VCaP (cell line): Measurements from ENCODE around the gene ARL13B.

Experiments used
- H3K27ac ChIP-seq: fragments of 450-650 bp; 2 replicates; pipeline ENCODE4 v1.5.1; 2017
- CTCF ChIP-seq: fragments of 450-650 bp; conservative IDR thresholded peaks from 2 replicates; pipeline ENCODE4 v1.5.1; 2017; ENCODE audit warnings: mild to moderate bottlenecking, moderate library complexity

Gene ARL13B

GRCh38 chr3:94001827-94002495, 22.0 kb downstream of the ARL13B start:
- H3K27ac ChIP-seq: no peak overlapping the region
- no peak for TF ChIP-seq CTCF

GRCh38 chr3:94004301-94004910, 24.5 kb downstream of the ARL13B start:
- no peak overlapping the region for H3K27ac ChIP-seq
- peak; percentile 92 for TF ChIP-seq CTCF

DNA sequence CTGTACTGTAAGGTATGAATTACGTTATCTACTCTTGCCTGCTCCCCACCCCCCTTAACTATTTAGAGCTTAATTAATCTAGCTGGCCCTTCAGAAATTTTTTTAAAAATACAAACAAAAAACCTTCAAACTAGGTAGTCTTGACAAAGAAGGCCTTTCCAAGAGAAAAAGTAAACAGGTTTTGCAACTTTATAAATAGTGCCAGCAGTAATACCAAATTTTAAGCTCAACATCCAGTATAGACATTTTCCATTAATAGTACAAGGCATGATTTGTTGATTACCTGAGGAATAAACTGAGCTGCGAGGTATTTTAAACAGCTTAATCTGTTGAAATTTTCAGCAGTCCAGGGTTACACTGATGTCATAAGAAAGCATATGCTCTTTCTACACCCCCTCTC, 28.3 kb downstream of the ARL13B start:
- no peak overlapping the region for H3K27ac ChIP-seq

GRCh38 chr3:94009608-94010007, 29.7 kb downstream of the ARL13B start:
- no peak overlapping the region for H3K27ac ChIP-seq
- no peak for TF ChIP-seq CTCF

More for the DNA sequence above, 28.3 kb downstream of the ARL13B start:
- no peak for TF ChIP-seq CTCF

DNA sequence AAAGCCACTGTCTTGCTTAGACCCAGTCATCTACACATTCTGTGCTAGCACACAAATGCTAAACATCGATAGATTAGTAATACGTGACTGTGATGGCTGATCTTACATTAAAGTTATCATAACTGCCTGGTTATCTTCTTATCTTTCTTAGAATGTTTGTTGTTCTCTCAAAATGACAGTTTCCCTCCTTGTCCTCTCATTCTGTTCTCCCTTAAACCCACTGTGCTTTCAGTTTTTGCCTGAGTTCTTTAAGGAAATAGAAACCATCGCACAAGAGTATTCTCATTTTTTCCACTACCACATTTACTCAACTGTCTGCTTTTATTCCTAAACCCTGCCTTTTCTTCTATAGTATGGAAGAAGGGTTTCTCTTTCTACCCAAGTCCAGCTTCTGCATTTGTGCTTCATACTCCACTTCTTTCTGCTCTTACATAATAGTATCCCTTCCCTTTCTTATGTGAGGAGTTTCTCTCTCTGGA, 31.3 kb downstream of the ARL13B start:
- TF ChIP-seq CTCF: no peak

GRCh38 chr3:94012185-94012584, 32.2 kb downstream of the ARL13B start:
- TF ChIP-seq CTCF: no peak
- H3K27ac ChIP-seq: peak overlapping the region; percentile 43; the same call in 1 of the 2 replicates

More for the DNA sequence above, 31.3 kb downstream of the ARL13B start:
- H3K27ac ChIP-seq: peak overlapping the region; percentile 43

- TF ChIP-seq CTCF: no peak
- H3K27ac ChIP-seq: no peak overlapping the region
Measured at GRCh38 chr3:94015025-94015424, 35.1 kb downstream of the ARL13B start.
